Measurements from ENCODE around the gene CSRNP3. TPM values are rescaled to one million over a fixed set of nuclear protein-coding genes. Genes with fewer than 3 reads are reported as not detected.

Gene CSRNP3
- total and polyA plus RNA-seq, 2 donors = 1.8 to 34.1 TPM

GRCh38 chr2:165448406-165448805 lies 21.1 kb upstream of the CSRNP3 start:
- DNase-seq (ENCODE audit: extremely low spot score) = no peak
- no peaks in the 10 kb centered on the region for H3K36me3 ChIP-seq (ENCODE audit: insufficient read depth)
- WGBS = 48% methylated on average over 3 of the region's 3 CpGs
- H3K4me1 ChIP-seq (ENCODE audit: insufficient read depth) = no peaks in the 10 kb centered on the region
- H3K4me3 ChIP-seq (ENCODE audit: low read depth, low read length) = no peak overlapping the region
- no peak overlapping the region for H3K27ac ChIP-seq (ENCODE audit: low read depth)

- DNase-seq (ENCODE audit: extremely low spot score) = no peak
- H3K4me1 ChIP-seq (ENCODE audit: insufficient read depth) = no peaks in the 10 kb centered on the region
- 61% methylated on average over 1 of the region's 1 CpG for WGBS
- no peak overlapping the region for H3K27ac ChIP-seq (ENCODE audit: low read depth)
- no peaks in the 10 kb centered on the region for H3K36me3 ChIP-seq (ENCODE audit: insufficient read depth)
- no peak overlapping the region for H3K4me3 ChIP-seq (ENCODE audit: low read depth, low read length)
Observed at GRCh38 chr2:165450156-165450555, 19.3 kb upstream of the CSRNP3 start.

- Histone ChIP-seq H3K36me3 (ENCODE audit: insufficient read depth) (no peaks in the 10 kb centered on the region), H3K27ac (ENCODE audit: low read depth) (no peak overlapping the region), H3K4me3 (ENCODE audit: low read depth, low read length) (no peak overlapping the region), H3K4me1 (ENCODE audit: insufficient read depth) (no peaks in the 10 kb centered on the region)
- 91% methylated on average over 2 of the region's 2 CpGs for WGBS
- DNase-seq (ENCODE audit: extremely low spot score) = no peak
Observed at GRCh38 chr2:165452327-165452726, 17.2 kb upstream of the CSRNP3 start.

- no peaks in the 10 kb centered on the region for H3K36me3 ChIP-seq (ENCODE audit: insufficient read depth)
- no peak overlapping the region for H3K27ac ChIP-seq (ENCODE audit: low read depth)
- WGBS = 93% methylated on average over 5 of the region's 5 CpGs
- H3K4me3 ChIP-seq (ENCODE audit: low read depth, low read length) = no peak overlapping the region
- H3K4me1 ChIP-seq (ENCODE audit: insufficient read depth) = no peaks in the 10 kb centered on the region
- no peak for DNase-seq (ENCODE audit: extremely low spot score)
Observed at GRCh38 chr2:165453561-165454094, 15.9 kb upstream of the CSRNP3 start.

GRCh38 chr2:165454905-165455304 lies 14.6 kb upstream of the CSRNP3 start:
- no peaks in the 10 kb centered on the region for H3K36me3 ChIP-seq (ENCODE audit: insufficient read depth)
- WGBS = 94% methylated on average over 1 of the region's 1 CpG
- DNase-seq (ENCODE audit: extremely low spot score) = no peak
- H3K27ac ChIP-seq (ENCODE audit: low read depth) = no peak overlapping the region
- H3K4me1 ChIP-seq (ENCODE audit: insufficient read depth) = no peaks in the 10 kb centered on the region
- no peak overlapping the region for H3K4me3 ChIP-seq (ENCODE audit: low read depth, low read length)

GRCh38 chr2:165456027-165456426 lies 13.5 kb upstream of the CSRNP3 start:
- no peak overlapping the region for H3K4me3 ChIP-seq (ENCODE audit: low read depth, low read length)
- H3K27ac ChIP-seq (ENCODE audit: low read depth) = no peak overlapping the region
- WGBS = 30% methylated on average over 1 of the region's 1 CpG
- DNase-seq (ENCODE audit: extremely low spot score) = no peak
- H3K36me3 ChIP-seq (ENCODE audit: insufficient read depth) = no peaks in the 10 kb centered on the region
- no peaks in the 10 kb centered on the region for H3K4me1 ChIP-seq (ENCODE audit: insufficient read depth)

GRCh38 chr2:165462443-165462842 lies 7.1 kb upstream of the CSRNP3 start:
- no peaks in the 10 kb centered on the region for H3K36me3 ChIP-seq (ENCODE audit: insufficient read depth)
- no peaks in the 10 kb centered on the region for H3K4me1 ChIP-seq (ENCODE audit: insufficient read depth)
- 74% methylated on average over 3 of the region's 3 CpGs for WGBS
- no peak overlapping the region for H3K27ac ChIP-seq (ENCODE audit: low read depth)
- DNase-seq (ENCODE audit: extremely low spot score) = no peak
- no peak overlapping the region for H3K4me3 ChIP-seq (ENCODE audit: low read depth, low read length)

- Histone ChIP-seq H3K4me1 (ENCODE audit: insufficient read depth) (no peaks in the 10 kb centered on the region), H3K4me3 (ENCODE audit: low read depth, low read length) (no peak overlapping the region), H3K36me3 (ENCODE audit: insufficient read depth) (no peaks in the 10 kb centered on the region), H3K27ac (ENCODE audit: low read depth) (no peak overlapping the region)
- DNase-seq (ENCODE audit: extremely low spot score) = no peak
- whole genome bisulfite sequencing = 99% methylated on average over 2 of the region's 2 CpGs
Observed at GRCh38 chr2:165466386-165466785, 3.1 kb upstream of the CSRNP3 start.

- Histone ChIP-seq H3K27ac (ENCODE audit: low read depth) (no peak overlapping the region), H3K4me3 (ENCODE audit: low read depth, low read length) (no peak overlapping the region), H3K36me3 (ENCODE audit: insufficient read depth) (no peaks in the 10 kb centered on the region), H3K4me1 (ENCODE audit: insufficient read depth) (no peaks in the 10 kb centered on the region)
- WGBS = 99% methylated on average over 3 of the region's 3 CpGs
- DNase-seq (ENCODE audit: extremely low spot score) = no peak
Observed at GRCh38 chr2:165467921-165468320, 1.6 kb upstream of the CSRNP3 start.

GRCh38 chr2:165470361-165470760 lies 863 bp downstream of the CSRNP3 start:
- Histone ChIP-seq H3K4me1 (ENCODE audit: insufficient read depth) (no peaks in the 10 kb centered on the region), H3K27ac (ENCODE audit: low read depth) (no peak overlapping the region), H3K4me3 (ENCODE audit: low read depth, low read length) (no peak overlapping the region), H3K36me3 (ENCODE audit: insufficient read depth) (no peaks in the 10 kb centered on the region)
- no peak for DNase-seq (ENCODE audit: extremely low spot score)

GRCh38 chr2:165471349-165471950 lies 2.0 kb downstream of the CSRNP3 start:
- Histone ChIP-seq H3K36me3 (ENCODE audit: insufficient read depth) (no peaks in the 10 kb centered on the region), H3K4me3 (ENCODE audit: low read depth, low read length) (peak overlapping the region; percentile 18), H3K4me1 (ENCODE audit: insufficient read depth) (no peaks in the 10 kb centered on the region), H3K27ac (ENCODE audit: low read depth) (no peak overlapping the region)
- 10% methylated on average over 1 of the region's 1 CpG for WGBS
- no peak for DNase-seq (ENCODE audit: extremely low spot score)

- 48% methylated on average over 3 of the region's 3 CpGs for WGBS
- H3K4me1 ChIP-seq (ENCODE audit: insufficient read depth) = no peaks in the 10 kb centered on the region
Observed at GRCh38 chr2:165472922-165473321, 3.4 kb downstream of the CSRNP3 start.

GRCh38 chr2:165474619-165475276 lies 5.2 kb downstream of the CSRNP3 start:
- 86% methylated on average over 3 of the region's 3 CpGs for WGBS
- H3K4me3 ChIP-seq (ENCODE audit: low read depth, low read length) = no peak overlapping the region
- H3K4me1 ChIP-seq (ENCODE audit: insufficient read depth) = no peaks in the 10 kb centered on the region

More at GRCh38 chr2:165472922-165473321, 3.4 kb downstream of the CSRNP3 start:
- H3K27ac ChIP-seq (ENCODE audit: low read depth) = no peak overlapping the region
- H3K4me3 ChIP-seq (ENCODE audit: low read depth, low read length) = no peak overlapping the region
- no peaks in the 10 kb centered on the region for H3K36me3 ChIP-seq (ENCODE audit: insufficient read depth)
- no peak for DNase-seq (ENCODE audit: extremely low spot score)

GRCh38 chr2:165475277-165476004 lies 5.9 kb downstream of the CSRNP3 start:
- Histone ChIP-seq H3K4me3 (ENCODE audit: low read depth, low read length) (no peak overlapping the region), H3K36me3 (ENCODE audit: insufficient read depth) (no peaks in the 10 kb centered on the region), H3K27ac (ENCODE audit: low read depth) (no peak overlapping the region), H3K4me1 (ENCODE audit: insufficient read depth) (no peaks in the 10 kb centered on the region)
- no peak for DNase-seq (ENCODE audit: extremely low spot score)
- 83% methylated on average over 6 of the region's 6 CpGs for WGBS

More at GRCh38 chr2:165474619-165475276, 5.2 kb downstream of the CSRNP3 start:
- Histone ChIP-seq H3K36me3 (ENCODE audit: insufficient read depth) (no peaks in the 10 kb centered on the region), H3K27ac (ENCODE audit: low read depth) (no peak overlapping the region)
- DNase-seq (ENCODE audit: extremely low spot score) = no peak
